OCI-LY1 (cell line): Measurements from ENCODE around the gene LPO.

Experiments used
- EZH2 ChIP-seq: fragments of 200-600 bp; sonication (generic), shearing (Covaris generic); IDR thresholded peaks from 2 replicates; pipeline ENCODE4 v1.8.0; 2017; ENCODE audit warnings: borderline replicate concordance, mixed run types, mild to moderate bottlenecking, antibody characterized with exemption, low read length, moderate library complexity, mixed read lengths
- TF ChIP-seq, protein P1 (sequence below): fragments of 200-600 bp; sonication (generic), shearing (Covaris generic); IDR thresholded peaks from 2 replicates; pipeline ENCODE4 v1.5.1; 2017; ENCODE audit warnings: mild to moderate bottlenecking, antibody characterized with exemption, low read length, moderate library complexity, mixed read lengths

DNA sequence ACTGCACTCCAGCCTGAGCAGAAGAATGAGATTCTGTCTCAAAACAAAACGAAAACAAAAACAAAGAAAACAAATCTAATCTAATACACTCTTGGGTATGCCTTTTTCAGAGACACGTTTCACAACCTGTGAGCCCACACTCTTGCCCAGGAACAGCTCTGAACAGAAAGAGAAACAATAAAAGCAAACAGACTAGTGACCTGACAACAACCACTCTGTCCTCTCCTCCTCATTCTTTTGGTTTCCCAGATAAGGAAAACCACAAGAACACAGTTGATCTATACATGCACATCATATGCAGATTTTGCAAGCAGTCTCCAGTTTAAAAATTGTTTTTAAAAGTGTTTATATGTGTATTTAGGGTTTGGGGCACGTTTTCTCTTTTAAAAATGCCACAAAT, 20.6 kb upstream of the LPO start:
- TF ChIP-seq, protein P1, sequence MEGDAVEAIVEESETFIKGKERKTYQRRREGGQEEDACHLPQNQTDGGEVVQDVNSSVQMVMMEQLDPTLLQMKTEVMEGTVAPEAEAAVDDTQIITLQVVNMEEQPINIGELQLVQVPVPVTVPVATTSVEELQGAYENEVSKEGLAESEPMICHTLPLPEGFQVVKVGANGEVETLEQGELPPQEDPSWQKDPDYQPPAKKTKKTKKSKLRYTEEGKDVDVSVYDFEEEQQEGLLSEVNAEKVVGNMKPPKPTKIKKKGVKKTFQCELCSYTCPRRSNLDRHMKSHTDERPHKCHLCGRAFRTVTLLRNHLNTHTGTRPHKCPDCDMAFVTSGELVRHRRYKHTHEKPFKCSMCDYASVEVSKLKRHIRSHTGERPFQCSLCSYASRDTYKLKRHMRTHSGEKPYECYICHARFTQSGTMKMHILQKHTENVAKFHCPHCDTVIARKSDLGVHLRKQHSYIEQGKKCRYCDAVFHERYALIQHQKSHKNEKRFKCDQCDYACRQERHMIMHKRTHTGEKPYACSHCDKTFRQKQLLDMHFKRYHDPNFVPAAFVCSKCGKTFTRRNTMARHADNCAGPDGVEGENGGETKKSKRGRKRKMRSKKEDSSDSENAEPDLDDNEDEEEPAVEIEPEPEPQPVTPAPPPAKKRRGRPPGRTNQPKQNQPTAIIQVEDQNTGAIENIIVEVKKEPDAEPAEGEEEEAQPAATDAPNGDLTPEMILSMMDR, result no peak
- TF ChIP-seq EZH2, result no peak
